ENCODE measurements around the gene KAT7.

Gene KAT7

DNA sequence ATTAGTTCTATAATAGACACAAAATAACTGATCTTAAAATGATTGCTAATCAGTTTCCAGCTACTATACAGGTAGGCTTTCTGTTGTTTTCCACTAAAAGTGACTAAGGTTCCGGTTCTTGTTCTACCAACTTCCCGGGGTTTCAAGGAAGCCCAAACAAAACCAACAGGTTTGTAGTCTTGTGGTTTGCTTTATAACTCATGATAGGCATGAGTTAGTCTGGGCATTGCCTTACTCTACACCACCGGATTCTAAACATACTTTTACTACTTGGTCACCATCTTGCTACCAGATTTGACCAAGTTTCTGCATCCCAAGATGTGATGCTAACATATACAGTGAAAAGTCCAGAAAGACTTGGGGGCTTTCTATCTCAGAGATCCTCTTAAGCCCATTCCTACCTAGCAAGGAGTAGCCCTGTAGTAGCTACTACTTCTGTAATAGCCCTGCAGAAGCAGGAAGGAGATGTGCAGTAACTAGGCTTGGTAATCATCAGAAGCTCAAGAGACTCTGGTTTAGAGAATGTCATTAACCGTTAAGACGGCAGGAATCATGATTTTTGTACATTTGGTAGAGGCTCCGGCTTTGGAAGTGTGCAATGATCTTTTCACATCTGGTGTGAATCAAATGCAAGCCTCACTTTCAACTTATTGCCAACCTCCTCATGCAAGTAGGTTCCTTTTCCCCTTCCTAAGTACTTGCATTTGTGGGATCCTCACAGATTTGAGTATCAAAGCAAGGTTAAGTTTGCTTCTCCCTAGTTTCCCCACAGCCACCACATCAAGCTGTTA is 26.1 kb upstream of the KAT7 start:
- no peak overlapping the region for H3K4me3 ChIP-seq (ENCODE audit: low read depth, low read length)
- DNase-seq (ENCODE audit: low read depth): no peak

DNA sequence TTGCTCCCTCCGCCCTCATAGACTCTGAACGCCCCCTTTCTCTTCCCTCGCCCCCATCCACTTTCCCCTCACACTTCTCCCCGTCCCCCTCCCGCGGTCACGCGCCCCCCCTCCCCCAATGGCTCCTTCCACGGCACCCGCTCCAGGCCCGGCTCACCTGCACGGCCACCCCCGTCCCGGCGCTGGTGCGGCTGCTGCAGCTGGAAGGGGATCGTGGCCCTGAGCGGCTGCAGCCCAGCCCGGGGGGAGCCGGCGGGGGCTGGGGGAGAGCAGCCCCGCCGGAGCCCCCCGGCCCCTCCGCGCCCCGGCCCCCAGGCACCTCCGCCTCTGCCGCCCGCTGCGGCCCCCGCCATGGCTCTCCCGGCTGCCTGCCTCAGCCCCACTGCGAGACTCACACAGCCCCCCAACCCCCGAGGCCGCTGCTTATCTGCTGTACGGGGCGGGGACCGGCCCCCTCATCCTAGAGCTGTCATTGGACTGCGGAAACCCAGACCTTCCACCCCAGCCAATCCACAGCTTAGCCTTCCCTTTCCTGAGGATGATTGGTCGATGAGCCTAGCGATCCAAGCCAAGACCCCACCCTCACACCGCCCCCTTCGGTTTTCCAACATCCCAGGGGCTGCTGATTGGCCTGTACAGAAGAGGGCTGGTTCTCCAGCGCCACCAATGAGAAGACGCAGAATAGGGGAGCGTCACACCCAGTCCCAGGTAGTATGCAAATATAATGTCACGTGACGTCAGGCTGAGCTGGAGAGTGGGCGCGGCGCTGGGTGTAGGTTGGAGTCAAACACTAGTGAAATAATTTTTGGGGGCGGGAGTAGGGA is 24.5 kb upstream of the KAT7 start, which contains the start of gene FAM117A:
TSS of gene FAM117A (minus strand) at position 397 of the 824 bp plus-strand sequence. CDS start at position 353, 44 bp downstream.
- TF ChIP-seq, protein P1, sequence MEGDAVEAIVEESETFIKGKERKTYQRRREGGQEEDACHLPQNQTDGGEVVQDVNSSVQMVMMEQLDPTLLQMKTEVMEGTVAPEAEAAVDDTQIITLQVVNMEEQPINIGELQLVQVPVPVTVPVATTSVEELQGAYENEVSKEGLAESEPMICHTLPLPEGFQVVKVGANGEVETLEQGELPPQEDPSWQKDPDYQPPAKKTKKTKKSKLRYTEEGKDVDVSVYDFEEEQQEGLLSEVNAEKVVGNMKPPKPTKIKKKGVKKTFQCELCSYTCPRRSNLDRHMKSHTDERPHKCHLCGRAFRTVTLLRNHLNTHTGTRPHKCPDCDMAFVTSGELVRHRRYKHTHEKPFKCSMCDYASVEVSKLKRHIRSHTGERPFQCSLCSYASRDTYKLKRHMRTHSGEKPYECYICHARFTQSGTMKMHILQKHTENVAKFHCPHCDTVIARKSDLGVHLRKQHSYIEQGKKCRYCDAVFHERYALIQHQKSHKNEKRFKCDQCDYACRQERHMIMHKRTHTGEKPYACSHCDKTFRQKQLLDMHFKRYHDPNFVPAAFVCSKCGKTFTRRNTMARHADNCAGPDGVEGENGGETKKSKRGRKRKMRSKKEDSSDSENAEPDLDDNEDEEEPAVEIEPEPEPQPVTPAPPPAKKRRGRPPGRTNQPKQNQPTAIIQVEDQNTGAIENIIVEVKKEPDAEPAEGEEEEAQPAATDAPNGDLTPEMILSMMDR (conservative IDR thresholded peaks at IDR 0.05; ENCODE audit: low read depth, low read length): no peak
- peak; percentile 99 for DNase-seq (ENCODE audit: low read depth)
- peak within 1 kb of the TSS; percentile 65 for H3K4me3 ChIP-seq (ENCODE audit: low read depth, low read length)

More for the DNA sequence above, 26.1 kb upstream of the KAT7 start:
- TF ChIP-seq, protein P1 (conservative IDR thresholded peaks at IDR 0.05; ENCODE audit: low read depth, low read length): no peak

DNA sequence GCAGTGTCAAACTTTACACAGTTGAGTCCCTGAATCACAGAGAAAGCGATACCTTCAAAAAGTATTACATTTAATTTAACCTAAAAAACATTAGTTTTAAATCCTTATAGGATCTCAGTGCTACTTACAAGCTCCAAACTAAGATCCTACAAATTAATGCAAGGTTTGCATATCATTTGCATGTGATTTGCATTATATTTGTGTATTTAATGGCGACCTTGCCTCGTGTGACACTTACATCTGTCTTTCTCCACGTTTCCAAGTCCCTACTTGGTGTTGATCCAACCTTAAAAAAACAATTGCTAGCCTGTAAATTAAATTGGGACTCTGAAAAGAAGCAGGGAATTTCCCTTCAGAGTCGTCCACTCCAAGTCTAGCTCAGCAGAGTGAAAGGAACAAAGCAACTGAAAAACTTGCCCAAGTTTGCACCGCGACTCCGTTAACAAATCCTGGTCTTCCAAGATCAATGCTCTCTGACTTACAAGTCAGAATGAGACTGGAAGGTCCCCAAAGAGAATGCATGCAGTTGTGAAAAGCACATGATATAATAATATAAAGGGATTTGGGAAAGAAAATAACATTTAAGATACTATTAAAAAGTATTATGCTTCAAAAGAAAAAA is 23.8 kb upstream of the KAT7 start:
- H3K4me3 ChIP-seq (ENCODE audit: low read depth, low read length): peak overlapping the region; percentile 35
- no peak for DNase-seq (ENCODE audit: low read depth)

DNA sequence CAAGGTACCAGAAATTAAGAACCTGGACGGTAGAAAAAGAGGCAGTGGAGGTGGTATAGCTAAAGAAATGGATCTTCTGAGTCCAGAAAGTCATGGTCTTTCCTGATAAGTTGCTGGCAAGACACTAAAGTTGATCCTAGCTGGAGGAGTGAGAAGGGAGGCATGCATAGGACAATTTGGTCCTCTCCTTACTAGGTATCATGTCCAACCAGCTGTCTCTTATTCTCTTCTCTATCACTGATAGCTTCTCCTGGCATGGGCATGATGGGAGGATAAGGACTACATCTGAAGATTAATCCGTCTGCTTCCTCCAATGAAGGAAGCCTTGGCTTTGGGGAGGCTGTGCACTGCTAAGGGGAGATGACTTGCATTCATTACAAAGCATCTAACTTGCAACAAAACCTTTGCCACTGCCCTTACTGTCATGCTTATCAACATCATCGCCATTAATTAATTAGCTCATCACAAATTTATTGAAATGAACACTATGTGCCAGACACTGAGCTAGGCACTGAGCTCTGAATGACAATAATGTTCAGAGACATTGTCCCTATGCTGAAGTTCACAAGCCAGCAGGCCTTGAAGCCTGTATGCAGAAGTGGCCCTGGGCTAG is 21.5 kb upstream of the KAT7 start:
- TF ChIP-seq, protein P1 (conservative IDR thresholded peaks at IDR 0.05; ENCODE audit: low read depth, low read length): no peak

More for the DNA sequence above, 23.8 kb upstream of the KAT7 start:
- TF ChIP-seq, protein P1 (conservative IDR thresholded peaks at IDR 0.05; ENCODE audit: low read depth, low read length): no peak

DNA sequence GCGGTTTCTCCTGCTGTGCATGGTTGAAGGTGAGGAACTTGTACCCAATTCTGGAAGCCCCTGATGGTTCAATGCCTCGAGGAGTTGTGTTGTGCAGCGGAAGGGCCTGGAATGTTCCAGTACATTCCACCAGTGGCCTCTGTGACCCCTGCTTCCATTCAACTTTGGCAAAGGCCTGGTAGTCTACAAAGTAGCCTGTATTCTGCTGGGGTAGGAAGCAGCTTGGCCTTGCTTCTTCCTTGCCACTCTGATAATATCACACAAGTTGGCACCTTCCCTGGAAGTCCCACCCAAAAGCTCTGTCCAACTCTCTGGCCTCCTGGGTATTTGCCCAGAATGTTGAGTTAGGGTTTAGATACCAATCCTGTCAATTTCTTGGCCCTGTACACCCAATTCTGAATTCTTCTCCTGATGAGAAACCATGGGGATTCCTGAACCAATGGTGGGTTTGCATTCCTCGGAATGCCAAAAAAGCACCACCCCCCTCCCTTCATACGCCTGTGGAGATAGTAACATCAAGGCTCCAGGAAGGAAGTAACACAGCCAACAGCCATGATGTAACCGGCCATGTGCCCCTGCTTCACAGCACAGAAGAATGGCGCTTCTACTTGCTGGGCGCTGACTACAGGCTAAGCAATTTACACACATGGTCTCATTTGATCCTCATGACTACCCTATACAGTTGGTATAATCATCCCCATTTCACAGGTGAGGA is 12.8 kb upstream of the KAT7 start:
- TF ChIP-seq, protein P1 (conservative IDR thresholded peaks at IDR 0.05; ENCODE audit: low read depth, low read length): no peak

More for the DNA sequence above, 21.5 kb upstream of the KAT7 start:
- H3K4me3 ChIP-seq (ENCODE audit: low read depth, low read length): no peak overlapping the region
- no peak for DNase-seq (ENCODE audit: low read depth)

More for the DNA sequence above, 12.8 kb upstream of the KAT7 start:
- DNase-seq (ENCODE audit: low read depth): peak; percentile 76
- H3K4me3 ChIP-seq (ENCODE audit: low read depth, low read length): no peak overlapping the region

Measured in choroid plexus epithelial cell (primary cell).